GM23248 (cell line): ENCODE measurements around the gene DACH1.

Source experiments
- EZH2 ChIP-seq: fragments of 200-600 bp; sonication (generic); IDR thresholded peaks from 2 replicates; pipeline ENCODE4 v1.6.1; 2018; ENCODE audit warnings: antibody characterized with exemption, mild to moderate bottlenecking; ENCODE audit not compliant: insufficient read depth, poor library complexity, severe bottlenecking
- EZH2phosphoT487 ChIP-seq: fragments of 200-600 bp; sonication (generic); IDR thresholded peaks from 2 replicates; pipeline ENCODE4 v1.6.1; 2018; ENCODE audit warnings: antibody characterized with exemption, moderate library complexity, mild to moderate bottlenecking, low read depth; ENCODE audit not compliant: insufficient read depth

DNA sequence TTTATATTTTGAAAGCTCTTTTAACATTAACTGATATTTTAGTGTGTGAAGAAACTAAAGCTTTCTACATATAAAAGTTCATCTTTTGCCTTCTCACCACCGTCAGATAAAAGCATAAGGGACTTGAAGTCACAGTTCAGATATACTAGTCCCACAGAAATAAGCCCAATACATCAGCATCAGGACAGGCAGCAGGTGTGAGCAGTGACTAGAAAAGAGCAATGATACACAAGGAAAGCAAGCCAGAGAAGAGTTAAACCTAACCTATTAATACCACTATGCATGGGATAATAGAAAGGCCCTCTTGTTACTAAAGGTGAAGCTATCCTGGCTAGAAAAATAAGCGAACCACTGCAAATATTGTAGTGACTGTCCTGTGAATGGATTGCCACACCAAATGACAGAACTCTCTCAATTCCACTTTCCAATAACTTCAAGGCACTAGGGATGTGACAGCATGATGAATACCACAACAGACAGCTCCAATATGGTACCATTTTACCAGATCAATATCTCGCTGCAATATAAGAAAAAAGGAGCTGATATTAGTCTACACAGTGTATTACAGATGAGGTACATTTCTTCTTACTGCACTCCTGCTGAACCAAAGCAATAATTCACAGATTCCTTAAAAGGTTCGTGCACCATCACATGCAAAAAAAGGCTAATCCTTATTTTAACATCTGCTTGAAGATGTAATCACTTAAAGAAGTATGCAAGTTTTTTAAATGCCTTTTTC is 114.1 kb downstream of the DACH1 start:
- TF ChIP-seq EZH2 (no peak), EZH2phosphoT487 (no peak)
